ENCODE data around the gene RNH1. TPM values are rescaled to one million over a fixed set of nuclear protein-coding genes. Genes with fewer than 3 reads are reported as not detected.

RNH1 gene
- total RNA-seq, 1 donor from 2014 or later = 237 TPM

DNA sequence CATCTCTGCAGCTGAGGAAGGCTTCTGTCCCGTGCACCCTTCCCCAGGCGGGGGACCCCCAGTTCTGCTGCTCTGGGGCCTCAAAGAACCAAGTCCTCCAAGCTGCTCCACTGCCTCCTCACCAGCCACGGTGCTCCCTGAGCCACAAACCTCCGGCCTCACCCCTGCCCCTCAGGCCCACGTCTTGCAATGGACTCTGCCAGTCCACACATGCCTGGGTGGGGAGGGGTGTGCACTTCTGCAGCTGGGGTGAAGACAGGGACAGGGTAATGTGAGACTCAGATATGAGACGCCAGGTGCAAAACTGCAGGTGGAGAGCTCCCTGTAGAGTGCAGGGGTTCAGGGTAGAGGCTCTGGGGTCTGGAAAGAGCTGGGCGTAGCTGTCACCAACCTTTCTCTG is 60.2 kb downstream of the RNH1 start:
- H3K4me3 ChIP-seq = no peak overlapping the region
- peak; percentile 54 for DNase-seq

GRCh38 chr11:445765-446588 is 61.1 kb downstream of the RNH1 start:
- Histone ChIP-seq H3K4me1 (peaks cover 42% of the 10 kb centered on the region), H3K27ac (no peak overlapping the region), H3K27me3 (ENCODE audit: low read depth) (peaks cover 11% of the 10 kb centered on the region), H3K36me3 (no peaks in the 10 kb centered on the region), H3K4me3 (no peak overlapping the region), H3K9me3 (no peaks in the 10 kb centered on the region)
- intact Hi-C loops (cut with DNase I) = no loop called here
- no peak for TF ChIP-seq CTCF (IDR thresholded peaks at IDR 0.05)
- no peak for ATAC-seq
- peak; percentile 49 for DNase-seq

More for the DNA sequence above, 60.2 kb downstream of the RNH1 start:
- Histone ChIP-seq H3K4me1 (peaks cover 47% of the 10 kb centered on the region), H3K27ac (no peak overlapping the region), H3K36me3 (no peaks in the 10 kb centered on the region), H3K27me3 (ENCODE audit: low read depth) (peaks cover 2% of the 10 kb centered on the region), H3K9me3 (no peaks in the 10 kb centered on the region)
- no peak for TF ChIP-seq CTCF (IDR thresholded peaks at IDR 0.05)
- no peak for ATAC-seq
- intact Hi-C loops (cut with DNase I) = no loop called here

Other genes with a start within 250 kb of the RNH1 start
- gene NLRP6, start 228.8 kb downstream of the RNH1 start, total RNA-seq = 1.3 TPM
- gene PGGHG, start 218.1 kb downstream of the RNH1 start, total RNA-seq = 163 TPM
- not detected for gene IFITM5, start 207.7 kb downstream of the RNH1 start, total RNA-seq
- 607 TPM for gene IFITM2, start 199.4 kb downstream of the RNH1 start, total RNA-seq
- 128 TPM for gene IFITM1, start 193.2 kb downstream of the RNH1 start, total RNA-seq
- 767 TPM for gene IFITM3, start 186.4 kb downstream of the RNH1 start, total RNA-seq
- 0.38 TPM for gene B4GALNT4, start 137.7 kb downstream of the RNH1 start, total RNA-seq
- gene PKP3, start 113.0 kb downstream of the RNH1 start, total RNA-seq = 23.1 TPM
- 91.8 TPM for gene SIGIRR, start 92.2 kb downstream of the RNH1 start, total RNA-seq
- gene ANO9, start 65.2 kb downstream of the RNH1 start, total RNA-seq = 21.6 TPM
- gene PTDSS2, start 57.0 kb downstream of the RNH1 start, total RNA-seq = 32.9 TPM
- gene HRAS, start 28.3 kb upstream of the RNH1 start, total RNA-seq = 36.3 TPM
- 7.6 TPM for gene LRRC56, start 30.3 kb upstream of the RNH1 start, total RNA-seq
- gene LMNTD2, start 53.5 kb upstream of the RNH1 start, total RNA-seq = 6.0 TPM
- 71.5 TPM for gene RASSF7, start 53.7 kb upstream of the RNH1 start, total RNA-seq
- 31.5 TPM for gene PHRF1, start 69.2 kb upstream of the RNH1 start, total RNA-seq
- 84.8 TPM for gene IRF7, start 108.7 kb upstream of the RNH1 start, total RNA-seq
- not detected for gene CDHR5, start 117.7 kb upstream of the RNH1 start, total RNA-seq
- not detected for gene SCT, start 119.9 kb upstream of the RNH1 start, total RNA-seq
- gene DRD4, start 130.0 kb upstream of the RNH1 start, total RNA-seq = 1.3 TPM
- 32.0 TPM for gene DEAF1, start 188.0 kb upstream of the RNH1 start, total RNA-seq
- 33.9 TPM for gene TMEM80, start 188.6 kb upstream of the RNH1 start, total RNA-seq
- 156 TPM for gene EPS8L2, start 199.0 kb upstream of the RNH1 start, total RNA-seq
- 218 TPM for gene TALDO1, start 240.2 kb upstream of the RNH1 start, total RNA-seq

Measured in lower lobe of right lung (tissue), 2 donors.